Stimulated activated CD4-positive, alpha-beta T cell treated with anti-CD3 and anti-CD28 coated beads, TNF-alpha, amount 100 ng/mL, for 48 hours (primary cell): Measurements from ENCODE around the gene MIGA2.

Experiments
- DNase-seq, 3 donors: peaks; one replicate each; pipeline ENCODE4 v3.0.0-alpha.2; 2020; ENCODE audit warnings: low read depth in 3 of 3

MIGA2 gene

DNA sequence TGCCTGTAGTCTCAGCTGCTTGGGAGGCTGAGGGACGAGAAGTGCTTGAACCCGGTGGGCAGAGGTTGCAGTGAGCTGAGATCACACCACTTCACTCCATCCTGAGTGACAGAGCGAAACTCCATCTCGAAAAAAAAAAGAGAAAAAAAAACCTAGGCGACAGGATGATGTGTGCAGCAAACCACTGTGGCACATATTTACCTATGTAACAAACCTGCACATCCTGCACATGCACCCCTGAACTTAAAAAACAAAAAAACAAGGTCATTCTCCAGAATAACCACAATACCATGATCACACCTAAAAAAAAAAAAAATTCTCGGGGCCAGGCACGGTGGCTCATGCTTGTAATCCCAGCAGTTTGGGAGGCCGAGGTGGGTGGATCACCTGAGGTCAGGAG is 37.0 kb downstream of the MIGA2 start:
- no peak for DNase-seq

DNA sequence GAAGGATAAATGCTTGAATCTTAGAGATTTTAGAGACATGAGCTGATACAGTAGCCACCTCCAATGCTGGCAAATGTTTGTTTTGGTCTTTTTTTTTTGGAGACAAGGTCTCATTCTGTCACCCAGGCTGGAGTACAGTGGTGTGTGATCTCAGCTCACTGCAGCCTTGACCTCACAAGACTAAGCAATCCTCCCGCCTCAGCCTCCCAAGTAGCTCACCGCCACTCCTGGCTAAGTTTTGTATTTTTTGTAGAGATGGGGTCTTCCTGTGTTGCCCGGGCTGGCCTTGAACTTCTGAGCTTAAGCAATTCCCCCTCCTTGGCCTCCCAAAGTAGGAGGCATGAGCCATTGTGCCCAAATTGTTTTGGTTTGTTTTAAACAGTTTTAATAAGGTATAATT is 37.7 kb downstream of the MIGA2 start:
- DNase-seq: no peak

DNA sequence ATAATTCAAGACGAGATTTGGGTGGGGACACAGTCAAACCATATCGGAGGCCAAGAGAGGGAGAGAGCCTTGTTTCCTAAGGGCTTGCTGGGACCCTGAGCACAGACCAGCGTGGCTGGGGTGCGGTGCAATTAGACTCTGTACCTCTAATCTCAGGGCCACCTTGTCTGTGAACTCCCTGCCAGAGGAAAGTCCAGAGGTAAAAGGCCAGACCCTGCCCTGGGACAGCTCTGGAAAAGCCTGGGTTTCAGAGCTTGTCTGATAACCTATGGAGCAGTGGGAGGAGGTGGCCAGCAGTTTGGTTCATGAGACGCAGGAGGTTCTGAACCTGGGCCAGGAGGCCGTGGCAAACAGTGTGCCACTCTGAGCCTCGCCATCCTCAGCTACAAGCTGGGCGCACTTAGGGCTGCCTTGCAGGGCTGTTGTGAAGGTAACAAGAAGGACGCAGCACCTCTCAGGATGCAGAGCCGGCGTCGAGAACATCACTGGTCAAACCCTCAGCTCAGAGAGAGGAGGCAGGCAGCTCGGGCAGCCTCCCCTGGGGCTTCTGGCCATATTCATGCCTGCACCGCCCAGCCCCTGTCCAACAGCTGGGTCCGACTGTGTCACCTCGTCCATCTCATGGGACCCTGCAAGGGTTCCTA is 39.7 kb downstream of the MIGA2 start:
- DNase-seq: no peak

DNA sequence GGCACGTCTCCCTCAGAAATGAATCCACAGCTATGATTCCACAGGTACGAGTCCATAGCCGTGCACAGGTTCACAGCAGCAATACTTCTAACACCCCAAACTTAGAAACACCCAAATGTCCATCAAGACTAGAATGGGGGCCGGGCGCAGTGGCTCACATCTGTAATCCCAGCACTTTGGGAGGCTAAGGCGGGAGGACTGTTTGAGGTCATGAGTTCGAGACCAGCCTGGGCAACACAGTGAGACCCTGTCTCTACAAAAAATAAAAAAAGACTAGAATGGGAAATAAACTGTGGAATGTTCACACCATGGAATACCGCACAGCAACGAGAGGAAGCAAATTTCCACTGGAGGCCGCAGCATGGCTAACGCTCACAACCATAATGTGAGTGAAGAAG is 40.2 kb downstream of the MIGA2 start:
- no peak for DNase-seq

DNA sequence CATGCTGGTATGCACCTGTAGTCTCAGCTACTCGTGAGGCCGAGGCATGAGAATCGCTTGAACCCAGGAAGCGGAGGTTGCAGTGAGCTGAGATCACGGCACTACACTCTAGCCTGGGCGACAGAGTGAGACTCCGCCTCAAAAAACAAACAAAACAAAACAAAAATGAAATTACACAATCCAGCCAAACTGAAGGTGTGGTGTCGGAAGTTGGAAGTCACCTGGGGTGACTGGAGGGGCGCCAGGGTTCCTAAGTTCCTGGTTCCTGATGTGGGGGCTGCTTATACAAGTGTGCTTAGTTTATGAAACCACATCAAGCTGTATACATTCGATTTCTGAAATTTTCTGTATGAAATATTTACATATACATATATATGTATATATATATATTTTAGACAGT is 40.8 kb downstream of the MIGA2 start:
- no peak for DNase-seq

DNA sequence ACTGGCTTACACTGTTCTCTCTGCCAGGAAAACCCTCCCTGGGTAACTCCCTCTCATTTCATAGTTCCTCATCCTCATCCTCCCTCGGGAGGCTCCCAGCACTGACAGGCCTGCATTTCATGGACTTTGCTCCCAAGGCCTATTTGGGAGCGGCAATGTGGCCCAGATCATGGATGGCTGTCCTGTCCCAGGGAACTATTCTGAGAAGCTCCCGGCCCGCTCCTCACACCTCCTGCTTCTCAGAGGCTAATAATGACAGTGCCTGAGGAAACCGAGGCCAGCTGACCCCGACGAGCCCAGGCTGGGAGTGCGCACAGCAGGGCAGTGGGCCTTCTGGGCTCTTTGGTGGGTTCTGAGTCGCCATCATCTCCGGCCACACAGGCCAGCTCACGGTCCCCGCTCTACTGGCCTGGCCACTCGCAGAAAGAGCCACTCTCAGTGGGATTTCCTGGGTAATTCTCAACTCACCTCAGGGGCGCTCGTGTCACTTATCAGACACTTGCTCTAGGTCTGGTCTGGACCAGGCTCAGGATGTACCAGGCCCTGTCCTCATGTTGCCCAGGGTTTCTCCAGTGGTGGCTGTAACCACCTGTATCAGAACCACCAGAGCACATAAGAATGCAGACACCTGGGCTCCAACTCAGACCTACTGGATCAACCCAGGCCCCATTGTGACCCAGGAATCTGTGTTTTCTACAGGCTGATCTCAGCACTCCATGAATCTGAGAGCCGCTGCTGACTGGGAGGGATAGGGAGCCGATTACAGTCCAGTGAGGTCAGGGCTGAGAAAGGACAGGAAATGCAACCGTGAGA is 42.5 kb downstream of the MIGA2 start:
- no peak for DNase-seq

DNA sequence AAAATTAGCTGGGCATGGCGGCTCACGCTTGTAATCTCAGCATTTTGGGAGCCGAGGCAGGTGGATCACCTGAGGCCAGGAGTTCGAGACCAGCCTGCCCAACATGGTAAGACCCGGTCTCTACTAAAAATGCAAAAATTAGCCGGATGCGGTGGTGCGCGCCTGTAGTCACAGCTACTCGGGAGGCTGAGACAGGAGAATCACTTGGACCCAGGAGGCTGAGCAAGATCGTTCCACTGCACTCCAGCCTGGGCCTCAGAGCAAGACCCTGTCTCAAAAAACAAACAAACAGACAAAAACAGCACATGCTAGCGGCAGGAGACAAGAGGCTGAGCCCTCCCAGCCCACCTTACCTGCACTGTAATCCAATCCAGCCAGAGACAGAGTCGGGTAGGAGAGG is 43.4 kb downstream of the MIGA2 start:
- DNase-seq: no peak

DNA sequence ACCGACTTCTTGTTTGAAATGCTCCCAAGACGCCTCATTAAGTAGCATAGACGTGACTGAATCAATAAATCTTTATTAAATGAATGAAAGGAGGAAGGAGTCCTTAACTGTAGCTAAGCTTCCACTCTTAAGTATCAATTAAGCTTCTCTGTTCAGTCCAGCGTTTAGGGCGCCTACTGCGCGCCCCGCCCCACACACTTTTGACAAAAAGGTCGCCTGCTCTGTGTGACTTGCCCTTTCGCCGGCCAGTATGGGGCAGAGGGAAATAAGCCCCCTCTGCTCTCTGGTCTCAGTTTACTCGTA is 43.8 kb downstream of the MIGA2 start:
- DNase-seq: no peak

DNA sequence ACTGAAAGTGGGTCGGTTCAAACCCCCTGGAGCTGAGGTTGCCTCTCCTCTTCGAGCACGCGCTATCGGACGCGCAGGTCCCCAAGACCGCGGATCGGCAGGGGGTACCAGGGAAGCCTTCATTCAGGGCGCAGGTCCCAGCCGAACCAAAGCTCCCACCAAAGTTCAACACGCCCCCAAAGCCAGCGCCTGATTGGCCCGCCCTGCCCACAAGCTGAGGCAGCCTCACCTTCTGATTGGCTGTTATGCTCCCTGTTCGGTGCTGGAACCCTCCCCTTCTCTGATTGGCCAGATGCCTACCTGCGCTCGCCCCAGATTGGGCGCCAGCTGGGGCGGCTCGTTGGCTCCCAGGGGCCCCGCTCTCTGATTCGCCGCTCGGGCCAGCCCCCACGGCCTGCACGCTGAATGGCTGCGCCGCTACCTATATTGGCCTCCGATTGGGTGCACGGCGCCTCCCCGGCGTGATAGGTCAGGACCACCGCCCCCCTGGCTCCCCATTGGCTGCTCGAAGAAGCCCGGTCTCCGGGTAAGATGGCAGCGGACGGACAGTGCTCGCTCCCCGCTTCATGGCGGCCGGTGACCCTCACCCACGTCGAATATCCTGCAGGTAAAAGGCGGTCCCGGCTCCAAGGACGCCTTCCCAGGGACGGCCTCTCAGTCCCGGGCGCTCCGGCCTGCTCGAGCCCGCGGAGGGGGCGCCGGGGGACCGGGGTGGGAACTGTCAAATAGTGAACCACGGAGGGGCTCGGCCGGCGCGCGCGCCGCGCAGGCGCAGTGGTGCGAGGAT is 44.4 kb downstream of the MIGA2 start, which contains the start of gene DOLPP1:
Gene DOLPP1 (plus strand): TSS at position 511 of the 787 bp plus-strand sequence. CDS start 21 bp downstream, at position 532.
- peak; percentile 96 to 99 (median 98) for DNase-seq

DNA sequence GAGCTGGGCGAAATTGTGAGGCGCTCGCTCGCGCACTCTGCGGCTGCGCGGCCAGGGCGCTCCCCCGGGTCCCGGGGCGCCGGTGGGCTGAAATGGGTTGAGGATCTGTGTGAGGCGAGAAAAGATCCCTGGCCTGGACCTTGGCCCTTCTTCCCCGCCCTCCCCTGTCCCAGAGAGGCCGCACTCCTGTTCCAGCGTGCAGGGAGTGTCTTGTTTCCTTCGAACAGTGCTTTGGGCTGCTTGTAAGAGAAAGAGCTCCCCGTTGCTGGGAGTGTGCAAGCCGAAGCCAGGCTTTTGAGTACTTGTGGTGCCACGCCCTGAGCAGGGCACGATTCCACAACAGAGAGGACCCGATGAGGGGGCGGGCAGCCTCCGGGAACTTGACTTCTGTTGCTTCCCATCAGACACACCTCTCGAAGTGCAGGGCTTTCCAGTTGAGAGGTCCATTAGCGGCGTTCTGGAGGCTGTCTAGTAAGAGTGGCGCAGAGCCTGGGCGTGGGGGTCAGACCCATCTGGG is 45.0 kb downstream of the MIGA2 start:
- no peak for DNase-seq

DNA sequence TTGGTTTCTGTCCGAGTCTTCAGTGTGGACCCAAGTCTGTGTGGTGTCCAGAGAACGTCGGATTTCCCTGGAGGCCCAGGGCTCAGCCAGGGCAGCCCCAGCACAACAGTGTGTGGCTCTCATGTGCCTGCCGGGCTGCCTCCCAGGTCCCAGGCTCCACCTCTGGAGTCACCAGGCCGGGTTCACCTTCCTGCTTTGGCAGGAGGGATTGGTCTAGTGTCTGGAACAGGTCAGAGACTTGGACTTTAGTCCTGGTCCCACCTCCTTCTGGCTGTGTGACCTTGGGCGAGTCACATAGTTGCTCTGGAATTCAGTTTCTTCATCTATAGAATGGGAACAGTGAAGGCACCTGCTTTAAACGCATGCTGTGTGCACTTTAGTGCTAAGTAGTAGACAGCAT is 47.7 kb downstream of the MIGA2 start:
- no peak for DNase-seq

DNA sequence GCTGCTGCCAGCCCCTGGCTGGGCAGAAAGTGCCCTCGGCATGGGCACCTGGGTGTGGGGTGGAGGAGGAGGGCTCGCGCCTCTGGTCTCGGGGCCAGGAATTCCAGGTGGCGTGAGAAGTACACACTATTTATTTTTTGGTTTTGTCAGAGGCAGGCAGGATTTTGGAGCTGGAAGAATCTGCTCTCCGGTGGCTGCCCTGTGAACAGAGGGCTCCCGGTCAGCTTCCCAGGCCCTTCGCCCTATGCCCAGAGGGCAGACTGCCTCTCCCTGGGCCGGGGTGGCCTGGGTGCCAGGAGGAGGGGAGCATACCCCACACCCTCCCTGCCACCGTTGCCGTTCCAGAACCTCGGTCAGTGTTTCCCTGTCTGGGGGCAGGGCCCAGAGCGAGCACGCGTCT is 52.8 kb downstream of the MIGA2 start:
- DNase-seq: no peak

DNA sequence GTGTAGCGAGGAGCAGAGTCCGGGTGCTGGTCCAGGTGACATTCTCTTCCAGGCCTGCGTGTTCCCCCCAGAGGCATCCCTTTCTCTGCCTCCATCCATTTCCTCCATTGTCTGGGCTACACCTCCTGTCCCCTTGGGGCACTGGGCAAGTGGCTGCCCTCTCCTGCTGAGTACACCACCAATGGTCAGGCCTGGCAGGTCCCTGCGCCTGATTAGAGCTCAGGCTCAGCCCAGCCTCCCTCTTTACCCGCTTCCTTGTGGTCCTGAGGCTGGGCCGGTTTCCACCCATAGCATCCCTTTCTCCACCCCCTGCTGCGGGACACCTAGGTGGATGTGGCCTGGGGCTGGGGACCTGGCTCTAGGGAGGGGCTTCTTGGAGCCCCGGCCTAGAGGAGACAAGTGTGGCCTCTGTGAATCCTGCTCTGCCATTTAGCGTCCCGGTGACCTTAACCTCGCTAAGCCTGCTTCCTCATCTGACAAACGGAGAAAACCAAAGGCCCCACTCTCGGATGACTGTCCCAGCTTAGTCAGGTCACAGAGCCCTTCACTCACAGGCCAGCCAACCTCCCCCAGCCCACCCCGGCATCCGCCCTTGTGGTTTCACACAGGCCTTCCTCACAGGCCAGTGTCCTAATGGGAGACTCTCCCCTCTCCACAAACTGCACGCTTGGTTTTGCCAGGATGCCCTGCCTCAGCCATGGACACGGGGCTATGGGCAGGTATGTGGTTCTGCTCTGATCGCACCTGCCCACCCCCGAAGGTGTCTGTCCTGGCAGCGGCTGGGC is 57.4 kb downstream of the MIGA2 start:
- DNase-seq: no peak

DNA sequence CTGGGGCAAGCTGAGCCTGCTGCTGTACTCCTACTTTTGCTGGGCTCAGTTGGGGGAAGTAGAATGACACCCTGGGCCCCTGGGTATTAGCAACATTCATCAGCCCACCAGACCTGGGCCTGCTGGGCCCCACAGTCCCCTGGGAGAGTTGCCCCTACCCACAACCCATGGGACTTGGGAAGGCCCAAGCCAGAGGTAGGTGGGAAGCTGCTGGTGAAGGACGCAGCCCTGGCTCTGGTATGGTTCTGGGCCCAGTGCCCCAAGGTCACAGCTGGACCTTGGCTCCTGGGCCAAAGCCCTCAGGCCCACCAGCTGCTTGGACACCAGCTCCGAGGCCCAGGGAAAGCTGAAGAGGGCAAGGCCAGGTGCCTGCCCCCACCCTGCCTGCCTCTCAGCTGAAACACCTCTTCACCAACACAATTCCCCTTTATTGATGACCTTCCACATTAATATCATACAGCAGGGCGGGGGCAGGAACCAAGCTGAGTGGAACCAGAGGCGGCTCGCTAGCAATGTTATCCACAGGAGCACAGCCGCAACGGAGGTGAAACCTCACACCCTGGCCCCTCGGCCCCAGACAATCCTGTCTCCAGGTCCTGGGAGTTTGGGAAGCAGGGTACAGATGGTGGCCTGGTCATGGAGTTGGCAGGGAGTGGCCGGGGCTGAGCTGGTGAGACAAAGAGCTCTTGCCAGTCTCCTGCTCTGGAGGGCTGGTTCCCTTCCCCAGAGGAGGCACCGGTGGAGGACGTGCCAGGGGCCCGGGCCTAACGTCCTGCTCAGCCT is 58.2 kb downstream of the MIGA2 start:
- DNase-seq: no peak

DNA sequence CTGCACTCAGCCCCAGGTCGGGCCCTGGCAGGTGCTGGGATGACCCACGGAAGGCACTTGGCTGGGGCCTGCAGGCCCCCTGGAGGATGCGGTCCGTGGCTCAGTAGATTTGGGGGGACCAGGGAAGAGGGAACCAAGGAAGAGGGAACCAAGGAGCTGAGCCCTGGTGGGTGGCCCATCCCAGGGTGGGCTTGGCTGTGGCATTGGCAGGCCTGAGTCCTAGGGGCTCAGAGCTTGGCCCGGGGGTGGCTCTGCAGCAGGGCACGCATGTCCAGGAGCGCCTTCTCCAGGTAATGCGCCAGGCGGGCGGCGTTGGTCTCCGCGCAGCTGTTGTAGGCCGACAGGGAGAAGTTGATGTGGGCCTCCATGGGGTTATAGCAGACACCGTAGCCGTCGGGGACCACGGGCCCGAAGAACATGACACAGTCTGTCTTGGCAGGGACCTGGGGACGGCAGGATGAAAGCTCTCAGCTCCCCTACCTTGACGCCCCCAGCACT is 58.8 kb downstream of the MIGA2 start:
- DNase-seq: no peak

DNA sequence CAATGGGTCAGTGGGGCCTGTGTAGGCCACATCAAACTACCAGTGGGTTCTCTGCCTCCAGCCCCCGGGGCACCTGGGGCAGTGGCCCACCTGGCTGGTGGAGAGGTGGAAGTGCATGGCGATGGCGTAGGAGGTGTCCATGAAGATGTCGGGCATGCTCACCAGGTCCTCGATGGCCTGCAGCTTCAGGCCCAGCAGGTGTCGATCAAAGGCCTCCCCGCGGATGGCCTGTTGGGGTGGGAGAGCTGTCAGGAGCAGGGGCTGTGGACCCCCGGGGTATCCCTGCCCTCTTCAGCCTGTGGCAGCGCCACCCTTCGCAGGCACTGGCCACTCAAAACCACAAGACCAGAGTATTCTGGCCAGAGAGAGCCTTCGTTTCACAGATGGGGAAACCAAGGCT is 59.5 kb downstream of the MIGA2 start:
- DNase-seq: no peak

DNA sequence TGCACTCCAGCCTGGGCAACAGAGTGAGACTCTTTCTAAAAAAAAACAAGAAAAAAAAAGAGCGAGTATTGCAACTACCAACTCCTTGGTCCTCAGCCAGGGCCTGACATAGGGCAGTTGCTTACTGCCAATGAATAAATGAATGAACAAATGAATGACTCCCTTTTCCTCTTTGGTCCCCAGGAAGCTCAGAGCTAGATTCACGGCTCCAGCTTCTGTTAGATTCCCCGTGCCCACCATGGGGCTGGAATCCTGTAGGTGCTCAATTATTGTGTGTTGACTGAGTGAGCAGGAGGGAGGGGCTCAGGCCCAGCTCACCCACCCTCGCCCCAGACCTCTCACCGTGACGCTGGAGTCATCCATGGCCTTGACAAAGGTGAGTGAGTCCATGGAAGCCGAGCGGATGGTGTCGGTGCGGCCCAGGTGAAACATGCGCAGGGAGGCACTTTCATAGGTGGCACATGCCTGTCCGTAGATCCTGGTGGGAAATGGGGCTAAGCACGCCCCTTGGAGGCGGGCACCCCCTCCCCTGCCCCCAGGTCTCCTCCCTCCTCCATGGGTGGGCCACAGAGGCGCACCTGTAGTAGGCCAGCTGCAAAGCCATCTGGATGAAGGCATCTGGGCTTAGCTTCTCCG is 61.4 kb downstream of the MIGA2 start:
- DNase-seq: no peak

DNA sequence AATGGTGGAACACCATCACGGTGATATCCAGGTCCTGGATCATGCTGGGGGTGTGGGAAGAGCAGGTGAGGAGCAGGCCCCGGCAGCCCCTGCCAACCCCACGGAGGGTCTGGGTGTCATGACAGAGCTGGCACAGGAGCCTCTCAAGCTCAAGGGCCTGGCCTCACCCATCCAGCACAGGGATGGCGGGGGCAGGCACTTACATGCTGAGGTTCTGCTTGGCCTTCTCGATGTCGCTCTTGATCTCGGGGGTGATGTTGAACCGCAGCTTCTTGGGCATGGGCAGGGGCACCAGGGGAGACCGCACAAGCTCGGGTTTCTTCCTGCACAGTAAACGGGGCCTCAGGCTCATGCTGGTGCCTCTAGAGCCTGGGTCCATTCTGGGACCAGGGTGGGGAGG is 61.9 kb downstream of the MIGA2 start:
- no peak for DNase-seq

DNA sequence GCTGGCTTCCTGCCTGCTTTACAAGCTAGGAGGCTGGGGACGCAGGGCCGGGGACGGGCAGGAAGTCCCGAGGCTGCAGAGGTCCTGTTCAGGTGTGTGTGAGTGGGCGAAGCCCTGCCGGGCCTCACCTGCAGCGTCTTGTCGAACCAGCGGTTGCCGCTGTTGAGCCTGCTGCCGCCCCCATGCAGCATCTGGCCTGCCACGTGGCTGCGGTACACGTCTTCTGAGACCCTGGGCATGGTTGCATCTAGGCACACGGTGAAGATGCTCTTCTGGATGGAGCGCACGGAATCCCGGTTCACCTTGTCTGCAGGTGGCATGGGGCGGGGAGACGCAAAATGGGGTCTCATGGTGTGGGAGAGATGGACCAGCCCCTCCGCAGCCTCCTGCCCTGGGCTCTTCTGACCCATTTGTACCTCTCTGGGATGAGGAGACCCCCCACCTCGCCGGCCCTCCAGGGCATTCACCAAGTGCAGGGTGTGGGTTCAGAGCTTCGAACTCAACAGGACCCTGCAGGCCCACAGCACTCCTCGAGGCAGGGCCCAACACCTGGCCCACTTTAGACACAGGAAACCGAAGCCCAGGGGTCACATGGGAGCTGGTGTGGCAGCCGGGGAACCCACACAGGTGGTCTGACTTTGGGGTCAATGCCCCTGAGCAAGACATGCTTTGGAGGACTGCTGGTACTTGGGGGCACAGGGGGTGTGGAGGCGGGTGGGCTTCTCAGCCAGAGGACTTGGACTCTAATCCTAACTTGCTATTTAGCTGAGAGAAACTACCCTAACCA is 64.2 kb downstream of the MIGA2 start:
- no peak for DNase-seq

DNA sequence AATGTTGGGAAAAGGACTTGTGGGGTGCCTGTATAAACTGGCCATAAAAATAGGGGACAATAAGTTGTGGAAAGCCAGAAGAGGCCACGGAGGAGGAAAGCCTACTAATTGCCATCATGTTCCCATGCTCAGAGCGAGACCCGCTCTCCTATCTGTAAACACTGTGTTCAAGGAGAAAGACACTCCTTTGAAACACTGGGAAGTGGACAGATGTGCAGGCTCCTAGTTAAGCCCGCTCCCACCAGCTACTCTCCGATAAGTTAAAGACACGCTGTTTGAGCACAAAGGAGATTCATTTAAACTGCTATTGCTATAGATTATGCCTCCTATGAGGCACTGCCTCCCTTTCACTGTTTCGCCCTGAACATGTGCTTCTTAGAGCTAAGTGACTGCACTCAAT is 64.9 kb downstream of the MIGA2 start:
- no peak for DNase-seq
